ENCODE results near the gene ADAMTSL3. TPM values are rescaled to one million over a fixed set of nuclear protein-coding genes. Genes with fewer than 3 reads are reported as not detected.

The ADAMTSL3 gene
- total RNA-seq, 1 experiment from 2014 or later = 1.8 TPM

DNA sequence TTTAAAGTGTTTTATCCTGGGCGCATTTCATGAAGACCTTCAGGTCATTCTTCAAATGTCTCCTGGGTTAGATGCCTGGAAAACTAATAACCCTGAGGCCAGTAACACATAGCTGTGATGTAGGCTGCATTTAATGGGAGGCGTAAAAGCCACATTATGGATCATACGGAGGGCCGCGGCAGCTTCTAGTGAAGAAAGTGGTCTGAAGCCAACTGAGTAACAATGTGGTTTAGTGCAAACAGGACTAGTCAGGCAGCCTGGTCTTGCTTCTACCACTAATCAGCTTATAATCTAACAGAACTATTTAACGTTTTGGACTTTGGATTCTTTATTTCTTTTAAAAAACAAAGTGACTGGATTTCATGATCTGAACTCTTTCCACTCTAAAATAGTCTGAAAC, 54.4 kb downstream of the ADAMTSL3 start (continued):
- TF ChIP-seq, protein P1, sequence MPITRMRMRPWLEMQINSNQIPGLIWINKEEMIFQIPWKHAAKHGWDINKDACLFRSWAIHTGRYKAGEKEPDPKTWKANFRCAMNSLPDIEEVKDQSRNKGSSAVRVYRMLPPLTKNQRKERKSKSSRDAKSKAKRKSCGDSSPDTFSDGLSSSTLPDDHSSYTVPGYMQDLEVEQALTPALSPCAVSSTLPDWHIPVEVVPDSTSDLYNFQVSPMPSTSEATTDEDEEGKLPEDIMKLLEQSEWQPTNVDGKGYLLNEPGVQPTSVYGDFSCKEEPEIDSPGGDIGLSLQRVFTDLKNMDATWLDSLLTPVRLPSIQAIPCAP (CRISPR knock-in tag; IDR thresholded peaks at IDR 0.05) = no peak

DNA sequence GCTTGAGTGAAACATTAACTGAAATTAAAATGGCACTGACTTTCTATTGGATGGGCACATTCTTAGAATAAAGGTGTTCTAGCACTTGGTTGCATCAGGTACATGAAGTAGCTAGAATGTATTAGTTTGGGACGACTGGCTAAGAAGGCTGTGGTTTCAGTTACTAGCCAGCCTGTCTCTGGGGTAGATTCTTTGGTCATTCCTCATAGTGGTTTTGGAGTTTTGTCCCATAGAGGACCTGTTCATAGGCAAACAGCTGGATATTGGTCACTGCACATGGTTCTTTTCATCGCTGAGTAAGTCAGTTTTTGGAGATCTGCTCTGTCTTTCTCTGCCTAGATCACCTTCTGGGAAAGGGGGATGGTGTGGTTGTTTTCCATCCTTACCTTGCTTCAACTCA, 55.3 kb downstream of the ADAMTSL3 start:
- Mint-ChIP-seq H3K4me1 (no peaks in the 10 kb centered on the region), H3K36me3 (no peaks in the 10 kb centered on the region), H3K27me3 (ENCODE audit: low read depth) (no peaks in the 10 kb centered on the region), H3K27ac (no peak overlapping the region), H3K4me3 (no peak overlapping the region), H3K9me3 (no peaks in the 10 kb centered on the region)
- ATAC-seq (no peak), DNase-seq (ENCODE audit: low spot score) (no peak)
- POLR2A ChIA-PET = no interaction called here
- CTCF ChIA-PET = interaction anchor here (1.2 kb wide), 1 partner anchor 326 kb away, joined by 5 read pairs; no protein-coding TSS in a partner anchor
- TF ChIP-seq, protein P2, sequence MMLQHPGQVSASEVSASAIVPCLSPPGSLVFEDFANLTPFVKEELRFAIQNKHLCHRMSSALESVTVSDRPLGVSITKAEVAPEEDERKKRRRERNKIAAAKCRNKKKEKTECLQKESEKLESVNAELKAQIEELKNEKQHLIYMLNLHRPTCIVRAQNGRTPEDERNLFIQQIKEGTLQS (CRISPR knock-in tag; conservative IDR thresholded peaks at IDR 0.05) = no peak

DNA sequence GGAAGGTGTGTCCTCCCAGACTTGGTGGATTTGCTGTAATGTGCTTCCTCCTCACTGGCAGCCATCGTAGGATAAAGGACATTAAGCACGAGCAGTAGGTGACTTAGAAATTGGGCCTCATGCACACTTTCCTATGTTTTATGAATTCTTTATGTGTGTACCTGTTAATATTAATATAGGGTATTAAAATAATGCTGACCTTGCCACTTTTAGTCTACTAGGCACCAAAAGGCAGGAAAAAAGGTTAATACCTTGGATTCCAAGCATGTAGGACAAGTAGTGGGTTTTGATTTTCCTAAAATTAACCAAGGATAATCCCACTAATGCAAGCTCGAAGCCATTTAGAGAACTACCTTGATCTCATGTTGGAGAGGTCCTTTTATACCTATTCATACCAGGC, 55.9 kb downstream of the ADAMTSL3 start:
- ChIA-PET POLR2A (no interaction called here), CTCF (no interaction called here)
- H3K9me3 Mint-ChIP-seq = no peaks in the 10 kb centered on the region
- no peak for DNase-seq (ENCODE audit: low spot score)
- no peaks in the 10 kb centered on the region for H3K27me3 Mint-ChIP-seq (ENCODE audit: low read depth)
- H3K27ac Mint-ChIP-seq = no peak overlapping the region
- ATAC-seq = no peak
- no peaks in the 10 kb centered on the region for H3K4me1 Mint-ChIP-seq
- H3K36me3 Mint-ChIP-seq = no peaks in the 10 kb centered on the region
- no peak overlapping the region for H3K4me3 Mint-ChIP-seq
- TF ChIP-seq CREB1 (CRISPR knock-in tag; IDR thresholded peaks at IDR 0.05) (no peak), TCF7 (CRISPR knock-in tag; IDR thresholded peaks at IDR 0.05; ENCODE audit: low read depth) (no peak), CBFB (CRISPR knock-in tag; IDR thresholded peaks at IDR 0.05; ENCODE audit: low read depth) (no peak), ELF4 (CRISPR knock-in tag; IDR thresholded peaks at IDR 0.05; ENCODE audit: low read depth) (no peak), MYBL2 (CRISPR knock-in tag; IDR thresholded peaks at IDR 0.05) (no peak)
- TF ChIP-seq, protein P3, sequence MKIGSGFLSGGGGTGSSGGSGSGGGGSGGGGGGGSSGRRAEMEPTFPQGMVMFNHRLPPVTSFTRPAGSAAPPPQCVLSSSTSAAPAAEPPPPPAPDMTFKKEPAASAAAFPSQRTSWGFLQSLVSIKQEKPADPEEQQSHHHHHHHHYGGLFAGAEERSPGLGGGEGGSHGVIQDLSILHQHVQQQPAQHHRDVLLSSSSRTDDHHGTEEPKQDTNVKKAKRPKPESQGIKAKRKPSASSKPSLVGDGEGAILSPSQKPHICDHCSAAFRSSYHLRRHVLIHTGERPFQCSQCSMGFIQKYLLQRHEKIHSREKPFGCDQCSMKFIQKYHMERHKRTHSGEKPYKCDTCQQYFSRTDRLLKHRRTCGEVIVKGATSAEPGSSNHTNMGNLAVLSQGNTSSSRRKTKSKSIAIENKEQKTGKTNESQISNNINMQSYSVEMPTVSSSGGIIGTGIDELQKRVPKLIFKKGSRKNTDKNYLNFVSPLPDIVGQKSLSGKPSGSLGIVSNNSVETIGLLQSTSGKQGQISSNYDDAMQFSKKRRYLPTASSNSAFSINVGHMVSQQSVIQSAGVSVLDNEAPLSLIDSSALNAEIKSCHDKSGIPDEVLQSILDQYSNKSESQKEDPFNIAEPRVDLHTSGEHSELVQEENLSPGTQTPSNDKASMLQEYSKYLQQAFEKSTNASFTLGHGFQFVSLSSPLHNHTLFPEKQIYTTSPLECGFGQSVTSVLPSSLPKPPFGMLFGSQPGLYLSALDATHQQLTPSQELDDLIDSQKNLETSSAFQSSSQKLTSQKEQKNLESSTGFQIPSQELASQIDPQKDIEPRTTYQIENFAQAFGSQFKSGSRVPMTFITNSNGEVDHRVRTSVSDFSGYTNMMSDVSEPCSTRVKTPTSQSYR (CRISPR knock-in tag; IDR thresholded peaks at IDR 0.05) = no peak

DNA sequence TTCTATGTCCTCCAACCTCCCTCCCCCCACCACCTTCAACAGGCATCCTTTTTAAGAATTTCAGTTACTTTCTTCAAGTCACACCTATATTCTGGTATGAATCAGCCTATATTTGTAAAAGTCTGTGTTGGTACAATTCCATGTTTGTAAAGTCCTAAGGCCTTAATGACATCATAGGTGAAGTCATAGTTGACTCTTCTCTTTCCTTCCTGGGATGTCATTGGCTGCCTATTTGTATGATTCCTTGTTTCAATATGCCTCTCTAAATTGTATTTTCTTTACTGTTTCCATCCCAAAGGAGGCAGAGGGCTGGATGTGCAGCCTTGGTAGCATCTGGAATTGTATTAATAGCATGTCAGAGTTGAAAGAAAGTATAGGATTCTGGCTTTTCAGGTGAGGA, 56.5 kb downstream of the ADAMTSL3 start:
- H3K27ac Mint-ChIP-seq = no peak overlapping the region
- no peaks in the 10 kb centered on the region for H3K4me1 Mint-ChIP-seq
- ChIA-PET CTCF (no interaction called here), POLR2A (no interaction called here)
- DNase-seq (ENCODE audit: low spot score) = no peak
- H3K4me3 Mint-ChIP-seq = no peak overlapping the region
- no peak for ATAC-seq
- no peaks in the 10 kb centered on the region for H3K27me3 Mint-ChIP-seq (ENCODE audit: low read depth)
- no peaks in the 10 kb centered on the region for H3K36me3 Mint-ChIP-seq
- no peaks in the 10 kb centered on the region for H3K9me3 Mint-ChIP-seq
- TF ChIP-seq, protein P4, sequence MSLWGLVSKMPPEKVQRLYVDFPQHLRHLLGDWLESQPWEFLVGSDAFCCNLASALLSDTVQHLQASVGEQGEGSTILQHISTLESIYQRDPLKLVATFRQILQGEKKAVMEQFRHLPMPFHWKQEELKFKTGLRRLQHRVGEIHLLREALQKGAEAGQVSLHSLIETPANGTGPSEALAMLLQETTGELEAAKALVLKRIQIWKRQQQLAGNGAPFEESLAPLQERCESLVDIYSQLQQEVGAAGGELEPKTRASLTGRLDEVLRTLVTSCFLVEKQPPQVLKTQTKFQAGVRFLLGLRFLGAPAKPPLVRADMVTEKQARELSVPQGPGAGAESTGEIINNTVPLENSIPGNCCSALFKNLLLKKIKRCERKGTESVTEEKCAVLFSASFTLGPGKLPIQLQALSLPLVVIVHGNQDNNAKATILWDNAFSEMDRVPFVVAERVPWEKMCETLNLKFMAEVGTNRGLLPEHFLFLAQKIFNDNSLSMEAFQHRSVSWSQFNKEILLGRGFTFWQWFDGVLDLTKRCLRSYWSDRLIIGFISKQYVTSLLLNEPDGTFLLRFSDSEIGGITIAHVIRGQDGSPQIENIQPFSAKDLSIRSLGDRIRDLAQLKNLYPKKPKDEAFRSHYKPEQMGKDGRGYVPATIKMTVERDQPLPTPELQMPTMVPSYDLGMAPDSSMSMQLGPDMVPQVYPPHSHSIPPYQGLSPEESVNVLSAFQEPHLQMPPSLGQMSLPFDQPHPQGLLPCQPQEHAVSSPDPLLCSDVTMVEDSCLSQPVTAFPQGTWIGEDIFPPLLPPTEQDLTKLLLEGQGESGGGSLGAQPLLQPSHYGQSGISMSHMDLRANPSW (CRISPR knock-in tag; conservative IDR thresholded peaks at IDR 0.05; ENCODE audit: low read depth) = no peak
- TF ChIP-seq RORB (CRISPR knock-in tag; IDR thresholded peaks at IDR 0.05) (no peak), FOXJ3 (CRISPR knock-in tag; IDR thresholded peaks at IDR 0.05; ENCODE audit: borderline replicate concordance) (no peak), ZBTB21 (CRISPR knock-in tag; IDR thresholded peaks at IDR 0.05; ENCODE audit: borderline replicate concordance) (no peak), JAZF1 (CRISPR knock-in tag; IDR thresholded peaks at IDR 0.05) (no peak), TEAD4 (CRISPR knock-in tag; IDR thresholded peaks at IDR 0.05) (no peak), NR3C1 (CRISPR knock-in tag; conservative IDR thresholded peaks at IDR 0.05; ENCODE audit: low read depth) (no peak), ETV6 (CRISPR knock-in tag; IDR thresholded peaks at IDR 0.05) (no peak), ZNF423 (CRISPR knock-in tag; IDR thresholded peaks at IDR 0.05) (no peak)
- TF ChIP-seq, protein P3 (CRISPR knock-in tag; IDR thresholded peaks at IDR 0.05) = no peak
- TF ChIP-seq, protein P1 (CRISPR knock-in tag; IDR thresholded peaks at IDR 0.05) = no peak
